ENCODE results near the gene CES2.
A peak's percentile ranks its signal among the peaks of the same experiment; 100 is the strongest.
"Not testable (repeated sequence)": the region's sequence is repeated elsewhere in the genome, so short reads cannot be mapped to it uniquely, and the experiment has no call there.

CES2 gene

DNA sequence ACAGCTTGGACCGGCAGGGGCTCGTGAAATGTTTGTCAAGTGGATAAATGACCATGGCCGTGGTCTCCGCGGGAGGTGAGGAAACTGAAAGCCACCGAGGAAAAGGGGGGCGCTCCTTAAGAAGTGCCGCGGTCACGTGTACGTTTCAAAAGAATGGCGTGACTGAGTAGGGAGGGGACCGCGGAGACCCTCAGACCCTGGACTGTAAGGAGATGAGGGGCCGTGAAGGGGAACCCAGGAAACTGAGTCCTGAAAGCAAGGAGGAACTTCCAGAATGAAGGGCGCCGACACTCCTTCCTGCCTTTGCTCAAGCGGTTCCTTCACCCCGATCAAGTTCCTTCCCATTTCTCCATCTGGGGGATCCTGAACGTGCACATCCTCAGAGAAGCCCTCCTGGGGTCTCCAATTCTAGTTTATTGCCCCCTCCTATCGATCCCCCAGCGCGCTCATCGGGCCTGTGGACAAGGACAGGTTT is 440 bp upstream of the CES2 start:
- not testable (repeated sequence) for DNase-seq (ENCODE audit: low read depth in 2 of 2)

DNA sequence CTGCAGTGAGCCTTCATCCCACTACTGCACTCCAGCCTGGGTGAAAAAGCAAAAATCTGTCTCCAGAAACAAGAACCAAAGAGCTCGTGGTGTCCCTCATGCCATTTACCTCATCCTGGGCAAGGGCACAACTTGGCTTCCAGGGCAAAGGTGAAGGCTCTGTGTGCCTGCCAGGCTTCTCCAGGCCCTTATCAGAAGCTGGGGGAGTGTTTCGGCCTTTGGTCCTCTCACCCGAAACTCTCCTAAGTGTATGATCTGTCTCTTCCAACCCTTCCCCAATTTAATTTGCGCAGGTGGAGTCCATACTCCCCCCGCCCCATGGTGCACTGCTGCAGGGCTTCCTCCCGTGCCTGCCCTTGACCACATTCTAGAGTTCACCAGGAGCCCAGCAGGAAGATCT is 1.1 kb downstream of the CES2 start:
- no peak for DNase-seq (ENCODE audit: low read depth in 2 of 2)

DNA sequence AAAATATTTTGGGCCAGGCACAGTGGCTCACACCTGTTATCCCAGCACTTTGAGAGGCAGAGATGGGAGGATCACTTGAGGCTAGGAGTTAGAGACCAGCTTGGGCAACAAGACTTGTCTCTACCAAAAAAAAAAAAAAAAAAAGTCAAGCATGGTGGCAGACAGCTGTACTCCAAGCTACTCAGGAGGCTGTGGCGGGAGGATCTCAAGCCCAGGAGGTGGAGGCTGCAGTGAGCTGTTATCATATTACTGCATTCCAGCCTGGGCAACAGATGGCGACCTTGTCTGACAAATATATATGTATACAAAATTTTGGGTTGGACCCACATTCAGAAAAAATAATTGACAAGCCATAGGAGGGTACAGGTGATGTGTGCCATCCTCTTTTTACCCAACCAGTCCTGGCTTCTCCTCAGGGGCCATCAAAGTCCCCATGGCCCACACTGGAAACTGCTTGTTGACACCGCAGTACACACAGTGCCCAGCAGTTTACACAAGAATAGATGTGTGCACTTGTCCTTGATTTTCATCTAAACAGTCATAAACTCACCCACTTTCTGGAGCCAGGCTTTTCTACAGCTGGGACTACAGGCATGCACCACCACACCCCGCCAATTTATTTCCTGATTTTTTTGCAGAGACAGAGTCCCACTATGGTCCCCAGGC is 1.7 kb downstream of the CES2 start:
- no peak for DNase-seq (ENCODE audit: low read depth in 2 of 2)

DNA sequence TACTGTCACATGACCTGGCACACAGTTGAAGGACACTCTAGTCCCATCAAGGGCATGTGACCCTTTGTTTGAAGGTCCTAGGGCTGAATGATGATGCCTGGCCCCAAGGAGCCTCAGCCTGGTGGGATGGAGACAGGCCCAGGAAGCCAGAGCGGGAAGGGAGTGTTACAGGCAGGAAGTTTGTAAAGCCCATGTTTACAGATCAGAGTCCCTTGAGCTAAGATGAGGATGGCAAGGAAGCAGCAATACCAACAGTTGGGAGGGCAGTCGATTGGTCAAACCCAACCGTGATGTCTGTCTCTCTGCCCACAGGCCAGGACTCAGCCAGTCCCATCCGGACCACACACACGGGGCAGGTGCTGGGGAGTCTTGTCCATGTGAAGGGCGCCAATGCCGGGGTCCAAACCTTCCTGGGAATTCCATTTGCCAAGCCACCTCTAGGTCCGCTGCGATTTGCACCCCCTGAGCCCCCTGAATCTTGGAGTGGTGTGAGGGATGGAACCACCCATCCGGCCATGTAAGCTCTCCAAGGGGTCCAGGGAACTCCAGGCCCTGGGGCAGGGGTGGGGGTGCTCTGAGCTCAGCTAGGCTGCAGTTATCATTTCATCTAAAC is 2.5 kb downstream of the CES2 start:
- DNase-seq (ENCODE audit: low read depth in 2 of 2), result no peak

DNA sequence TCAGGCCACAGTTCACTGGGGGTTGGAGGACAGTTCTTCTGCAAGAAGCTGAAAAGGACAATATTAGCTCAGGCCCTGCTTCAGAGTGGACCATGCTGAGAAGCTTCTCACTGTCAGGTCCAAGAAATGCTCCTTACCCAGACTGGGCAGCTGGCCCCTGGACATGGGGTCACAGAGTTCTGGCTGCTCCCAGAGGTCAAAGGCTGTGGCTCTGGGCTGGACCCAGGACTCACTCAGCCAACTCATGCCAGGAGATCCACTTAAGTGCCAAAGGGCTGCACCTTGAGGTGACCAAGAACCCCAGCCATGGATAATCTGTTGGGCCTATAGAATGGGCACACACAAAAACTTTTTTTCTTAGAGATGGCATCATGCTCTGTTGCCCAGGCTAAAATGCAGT is 4.0 kb downstream of the CES2 start:
- DNase-seq (ENCODE audit: low read depth in 2 of 2), result no peak

DNA sequence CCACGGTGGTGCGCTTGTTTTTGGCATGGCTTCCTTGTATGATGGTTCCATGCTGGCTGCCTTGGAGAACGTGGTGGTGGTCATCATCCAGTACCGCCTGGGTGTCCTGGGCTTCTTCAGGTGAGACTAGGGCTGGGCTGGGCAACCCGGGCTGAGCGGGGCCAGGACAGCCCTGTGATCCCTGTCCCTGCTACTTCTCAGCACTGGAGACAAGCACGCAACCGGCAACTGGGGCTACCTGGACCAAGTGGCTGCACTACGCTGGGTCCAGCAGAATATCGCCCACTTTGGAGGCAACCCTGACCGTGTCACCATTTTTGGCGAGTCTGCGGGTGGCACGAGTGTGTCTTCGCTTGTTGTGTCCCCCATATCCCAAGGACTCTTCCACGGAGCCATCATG is 4.9 kb downstream of the CES2 start:
- no peak for DNase-seq (ENCODE audit: low read depth in 2 of 2)

DNA sequence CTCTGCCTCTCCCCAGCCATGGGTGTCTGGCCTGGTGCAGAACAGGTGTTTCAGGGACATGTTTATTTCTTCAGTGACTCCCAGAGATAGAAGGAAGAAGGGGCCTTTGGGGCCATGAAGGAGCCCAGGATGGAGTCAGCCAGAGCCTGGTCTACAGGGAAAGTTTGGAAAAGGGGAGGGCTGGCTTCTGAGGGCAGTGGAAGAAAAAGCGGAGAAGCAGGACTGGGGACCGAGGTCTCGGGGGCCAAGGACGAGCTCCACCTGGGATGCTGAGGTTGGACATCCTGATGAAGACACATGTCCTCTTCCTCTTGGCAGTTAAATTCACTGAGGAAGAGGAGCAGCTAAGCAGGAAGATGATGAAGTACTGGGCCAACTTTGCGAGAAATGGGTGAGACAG is 7.7 kb downstream of the CES2 start:
- no peak for DNase-seq (ENCODE audit: low read depth in 2 of 2)

DNA sequence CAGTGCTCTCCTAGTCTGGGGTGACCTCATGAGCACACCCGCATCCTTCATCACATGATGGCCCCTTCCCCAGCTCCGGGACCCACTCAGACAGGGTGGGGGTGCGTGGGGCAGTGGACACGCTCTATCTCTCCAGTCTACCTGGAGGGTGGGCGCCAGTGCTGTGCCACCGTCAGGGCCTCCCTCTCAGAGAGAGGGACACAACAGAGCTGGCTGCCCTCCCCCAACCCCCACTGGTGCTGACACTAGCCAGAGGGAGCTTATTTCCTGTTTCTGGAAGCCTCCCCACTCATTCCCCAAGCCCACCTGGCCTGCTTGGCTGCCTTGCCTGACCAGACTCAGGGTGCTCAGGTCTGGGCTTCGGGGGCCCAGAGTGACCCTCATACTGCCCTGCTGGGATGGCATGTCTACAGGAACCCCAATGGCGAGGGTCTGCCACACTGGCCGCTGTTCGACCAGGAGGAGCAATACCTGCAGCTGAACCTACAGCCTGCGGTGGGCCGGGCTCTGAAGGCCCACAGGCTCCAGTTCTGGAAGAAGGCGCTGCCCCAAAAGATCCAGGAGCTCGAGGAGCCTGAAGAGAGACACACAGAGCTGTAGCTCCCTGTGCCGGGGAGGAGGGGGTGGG is 8.2 kb downstream of the CES2 start:
- no peak for DNase-seq (ENCODE audit: low read depth in 2 of 2)

DNA sequence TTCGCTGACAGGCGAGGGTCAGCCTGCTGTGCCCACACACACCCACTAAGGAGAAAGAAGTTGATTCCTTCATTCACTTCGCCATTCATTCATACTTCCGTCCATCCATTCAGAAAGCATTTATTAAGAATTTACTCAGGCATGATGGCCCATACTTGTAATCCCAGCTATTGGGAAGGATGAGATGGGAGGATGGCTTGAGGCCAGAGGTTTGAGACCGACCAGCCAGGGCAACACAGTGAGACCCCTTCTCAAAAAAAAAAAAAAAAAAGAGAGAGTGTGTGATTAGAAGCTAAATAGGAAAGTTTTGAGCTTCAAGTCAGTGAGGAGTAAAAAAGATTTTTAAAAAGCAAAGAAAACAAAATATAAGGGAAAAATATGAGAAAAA is 8.7 kb downstream of the CES2 start:
- no peak for DNase-seq (ENCODE audit: low read depth in 2 of 2)

DNA sequence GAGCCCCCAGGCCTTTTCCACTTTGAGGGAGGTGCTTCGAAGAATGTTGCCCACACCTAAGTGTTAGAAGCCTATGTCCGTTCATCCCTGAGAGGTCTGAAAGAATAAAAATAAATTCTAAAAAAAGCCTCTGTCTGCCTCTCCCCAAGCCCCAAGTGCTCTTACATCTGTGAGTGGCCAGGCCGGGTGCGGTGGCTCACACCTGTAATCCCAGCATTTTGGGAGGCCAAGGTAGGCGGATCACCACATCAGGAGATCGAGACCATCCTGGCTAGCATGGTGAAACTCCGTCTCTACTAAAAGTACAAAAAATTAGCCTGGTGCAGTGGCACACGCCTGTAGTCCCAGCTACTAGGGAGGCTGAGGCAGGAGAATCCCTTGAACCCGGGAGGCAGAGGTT is 9.7 kb downstream of the CES2 start:
- DNase-seq (ENCODE audit: low read depth in 2 of 2), result not testable (repeated sequence)

DNA sequence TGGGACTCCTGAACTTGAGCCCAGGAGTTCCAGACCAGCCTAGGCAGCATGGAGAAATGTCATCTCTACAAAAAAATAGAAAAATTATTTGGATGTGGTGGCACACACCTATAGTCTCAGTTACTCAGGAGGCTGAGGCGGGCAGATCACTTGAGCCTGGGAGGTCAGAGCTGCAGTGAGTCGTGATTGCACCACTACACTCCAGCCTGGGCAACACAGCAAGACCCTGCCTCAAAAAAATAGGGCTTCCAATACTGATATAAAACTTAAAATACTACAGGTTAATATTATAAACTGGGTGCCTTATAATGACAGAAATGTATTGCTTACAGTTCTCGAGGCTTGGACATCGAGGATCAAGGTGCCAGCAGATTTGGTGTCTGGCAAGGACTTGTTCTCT is 10.6 kb downstream of the CES2 start:
- DNase-seq (ENCODE audit: low read depth in 2 of 2), result no peak

DNA sequence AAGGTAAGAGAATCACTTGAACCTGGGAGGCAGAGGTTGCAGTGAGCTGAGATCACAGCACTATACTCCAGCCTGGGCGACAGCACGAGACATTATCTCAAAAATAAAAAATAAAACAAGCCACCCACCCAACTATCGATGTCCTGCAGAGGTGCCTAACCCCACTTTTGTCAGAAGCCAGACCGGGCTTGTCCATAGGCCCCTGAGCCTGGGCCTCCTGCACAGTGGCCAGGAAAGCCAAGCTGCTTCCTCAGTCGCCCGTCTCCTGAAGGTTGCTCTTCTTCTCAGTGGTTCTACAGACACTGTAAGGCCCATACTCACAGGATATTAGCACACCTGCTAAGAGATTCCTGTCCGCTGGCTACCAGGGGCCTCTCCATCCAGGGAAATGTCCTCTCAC is 11.2 kb downstream of the CES2 start:
- DNase-seq (ENCODE audit: low read depth in 2 of 2), result no peak

DNA sequence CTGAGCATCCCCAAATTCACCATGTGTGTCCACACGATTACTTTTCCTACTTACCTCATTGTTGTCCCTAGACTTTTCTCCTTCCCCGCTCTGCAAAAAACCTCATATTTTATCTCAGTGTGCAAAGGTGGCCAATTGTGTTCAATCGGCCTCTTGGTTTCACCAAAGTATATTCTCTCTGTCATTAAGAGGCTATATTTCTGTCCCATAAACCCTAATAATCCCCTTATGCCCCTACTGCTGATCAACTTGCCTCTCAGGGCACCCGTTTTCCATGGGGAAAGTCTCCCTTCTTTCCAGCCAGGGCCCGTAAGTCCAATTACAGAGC is 11.6 kb downstream of the CES2 start:
- no peak for DNase-seq (ENCODE audit: low read depth in 2 of 2)

DNA sequence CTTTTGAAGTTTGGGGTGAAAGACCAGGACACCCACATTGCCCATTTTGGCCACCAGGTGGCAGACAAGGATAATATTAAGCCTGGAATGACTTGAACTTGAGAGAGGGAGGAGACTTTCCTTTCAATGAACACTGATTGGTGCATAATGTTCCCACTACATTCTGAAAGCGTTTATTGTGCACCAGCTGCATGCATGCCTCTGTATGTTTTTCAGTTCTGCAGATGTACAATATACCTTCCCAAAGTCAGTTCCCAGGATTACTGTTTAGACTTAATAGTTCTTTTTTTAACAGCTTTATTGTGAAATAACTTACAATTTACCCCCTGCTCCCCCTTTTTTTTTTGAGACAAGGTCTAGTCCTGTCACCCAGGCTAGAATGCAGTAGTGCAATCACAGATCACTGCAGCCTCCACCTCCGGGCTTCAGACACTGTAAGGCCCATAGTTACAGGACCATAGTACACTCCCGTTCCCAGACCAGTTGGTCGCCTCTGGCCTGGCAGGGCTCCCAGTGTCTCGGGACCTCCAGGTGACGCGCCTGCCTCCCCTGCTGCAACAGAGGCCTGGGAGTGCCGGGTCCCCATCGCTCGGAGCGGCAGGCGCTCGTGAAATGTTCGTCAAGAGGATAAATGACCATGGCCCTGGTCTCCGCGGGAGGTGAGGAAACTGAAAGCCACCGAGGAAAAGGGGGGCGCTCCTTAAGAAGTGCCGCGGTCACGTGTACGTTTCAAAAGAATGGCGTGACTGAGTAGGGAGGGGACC is 12.2 kb downstream of the CES2 start:
- peak; percentile 67 to 89 for DNase-seq (ENCODE audit: low read depth in 2 of 2)

DNA sequence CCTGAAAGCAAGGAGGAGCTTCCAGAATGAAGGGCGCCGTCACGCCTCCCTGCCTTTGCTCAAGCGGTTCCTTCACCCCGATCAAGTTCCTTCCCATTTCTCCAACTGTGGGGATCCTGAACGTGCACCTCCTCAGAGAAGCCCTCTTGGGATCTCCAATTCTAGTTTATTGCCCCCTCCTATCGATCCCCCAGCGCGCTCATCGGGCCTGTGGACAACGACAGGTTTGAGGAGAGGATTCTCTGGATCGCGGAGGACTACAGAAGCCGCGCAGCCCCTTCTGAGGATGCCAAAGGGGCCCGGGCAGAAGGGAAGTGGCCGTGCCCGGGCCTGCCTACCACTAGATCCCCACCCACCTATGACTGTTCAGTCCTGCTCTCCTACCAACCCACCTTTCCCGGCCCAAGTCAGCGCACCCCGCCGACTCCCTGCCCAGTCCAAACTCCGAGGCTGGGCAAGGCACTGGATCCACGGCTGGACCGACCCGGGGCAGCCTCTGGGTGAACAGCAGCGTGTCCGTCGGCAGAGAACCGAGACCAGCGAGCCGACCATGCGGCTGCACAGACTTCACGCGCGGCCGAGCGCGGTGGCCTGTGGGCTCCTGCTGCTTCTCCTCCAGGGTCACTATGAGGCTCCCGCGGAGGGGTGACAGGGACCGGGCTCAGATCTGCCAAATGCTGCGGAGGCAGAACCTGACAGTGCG is 13.0 kb downstream of the CES2 start:
- no peak for DNase-seq (ENCODE audit: low read depth in 2 of 2)

DNA sequence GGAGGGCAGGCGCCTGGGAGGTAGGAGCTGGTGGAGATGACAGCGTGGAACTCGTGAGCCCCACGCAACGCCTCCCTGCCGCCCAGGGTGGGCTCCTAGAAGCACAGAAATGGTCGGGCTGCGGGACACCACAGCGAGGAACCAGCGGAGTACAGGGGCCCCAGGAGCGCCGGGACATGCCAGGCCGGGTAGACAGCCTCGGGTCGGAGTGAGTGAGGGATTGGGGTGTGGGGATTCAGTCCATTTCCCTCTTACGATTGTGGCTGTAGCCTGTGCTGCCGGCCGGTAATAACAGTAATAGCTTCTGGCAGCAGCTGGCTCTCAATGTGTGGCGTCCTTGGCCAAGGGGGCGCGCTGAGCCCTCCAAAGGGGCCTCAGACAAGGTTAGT is 13.5 kb downstream of the CES2 start:
- DNase-seq (ENCODE audit: low read depth in 2 of 2), result no peak

DNA sequence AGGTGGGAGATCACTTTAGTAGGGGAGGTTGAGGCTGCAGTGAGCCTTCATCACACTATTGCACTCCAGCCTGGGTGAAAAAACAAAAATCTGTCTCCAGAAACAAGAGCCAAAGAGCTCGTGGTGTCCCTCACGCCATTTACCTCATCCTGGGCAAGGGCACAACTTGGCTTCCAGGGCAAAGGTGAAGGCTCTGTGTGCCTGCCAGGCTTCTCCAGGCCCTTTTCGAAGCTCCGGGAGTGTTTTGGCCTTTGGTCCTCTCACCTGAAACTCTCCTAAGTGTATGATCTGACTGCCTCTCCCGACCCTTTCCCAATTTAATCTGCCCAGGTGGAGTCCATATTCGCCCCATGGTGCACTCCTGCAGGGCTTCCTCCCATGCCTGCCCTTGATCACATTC is 14.2 kb downstream of the CES2 start:
- no peak for DNase-seq (ENCODE audit: low read depth in 2 of 2)

DNA sequence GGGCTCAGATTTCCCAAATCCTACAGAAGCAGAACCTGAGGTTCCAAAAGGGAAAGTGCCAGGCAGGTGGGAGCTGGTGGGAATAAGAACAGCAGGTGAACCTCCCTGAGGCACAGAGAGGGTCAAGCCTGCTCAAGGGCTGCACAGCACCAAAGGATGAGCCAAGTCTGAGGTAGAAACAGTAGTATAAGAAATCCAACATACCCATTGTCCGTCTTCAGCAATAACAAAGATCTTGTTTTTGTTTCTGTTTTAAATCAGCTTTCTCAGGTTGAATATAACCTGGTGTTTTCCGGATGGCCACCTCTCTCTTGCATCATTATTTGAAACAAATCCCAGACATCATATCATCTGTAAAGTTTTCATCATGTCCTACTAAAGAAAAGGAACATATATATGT is 15.1 kb downstream of the CES2 start:
- DNase-seq (ENCODE audit: low read depth in 2 of 2), result no peak

DNA sequence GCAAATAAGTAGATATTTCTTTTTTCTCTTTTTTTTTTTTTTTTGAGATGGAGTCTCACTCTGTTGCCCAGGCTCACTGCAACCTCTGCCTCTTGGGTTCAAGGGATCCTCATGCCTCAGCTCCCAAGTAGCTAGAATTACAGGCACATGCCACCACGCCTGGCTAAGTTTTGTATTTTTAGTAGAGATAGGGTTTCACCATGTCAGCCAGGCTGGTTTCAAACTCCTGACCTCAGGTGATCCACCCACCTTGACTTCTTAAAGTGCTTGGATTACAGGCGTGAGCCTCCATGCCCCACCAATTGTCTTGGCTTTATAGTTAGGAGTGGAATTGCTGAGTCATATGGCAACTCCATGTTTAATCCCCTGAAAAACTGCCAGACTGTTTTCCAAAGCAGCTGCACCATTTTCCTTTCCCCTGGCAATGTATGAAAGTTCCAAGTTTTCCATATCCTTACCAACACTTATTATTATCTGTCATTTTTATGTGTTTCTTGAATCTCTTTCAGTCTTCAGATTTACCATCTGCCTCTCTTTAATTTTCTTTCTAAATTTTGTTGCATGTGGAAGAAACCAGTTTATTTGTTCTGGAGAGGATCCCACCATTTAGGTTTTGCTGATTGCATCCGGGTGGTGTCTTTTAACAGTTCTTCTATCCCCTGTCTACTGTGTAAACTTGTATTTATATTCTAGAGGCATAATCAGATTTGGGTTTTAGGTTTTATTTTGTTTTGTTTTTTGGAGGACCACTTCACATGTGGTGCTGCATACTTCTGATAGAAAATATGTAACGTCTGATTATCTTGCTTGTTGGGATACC is 15.9 kb downstream of the CES2 start:
- no peak for DNase-seq (ENCODE audit: low read depth in 2 of 2)

DNA sequence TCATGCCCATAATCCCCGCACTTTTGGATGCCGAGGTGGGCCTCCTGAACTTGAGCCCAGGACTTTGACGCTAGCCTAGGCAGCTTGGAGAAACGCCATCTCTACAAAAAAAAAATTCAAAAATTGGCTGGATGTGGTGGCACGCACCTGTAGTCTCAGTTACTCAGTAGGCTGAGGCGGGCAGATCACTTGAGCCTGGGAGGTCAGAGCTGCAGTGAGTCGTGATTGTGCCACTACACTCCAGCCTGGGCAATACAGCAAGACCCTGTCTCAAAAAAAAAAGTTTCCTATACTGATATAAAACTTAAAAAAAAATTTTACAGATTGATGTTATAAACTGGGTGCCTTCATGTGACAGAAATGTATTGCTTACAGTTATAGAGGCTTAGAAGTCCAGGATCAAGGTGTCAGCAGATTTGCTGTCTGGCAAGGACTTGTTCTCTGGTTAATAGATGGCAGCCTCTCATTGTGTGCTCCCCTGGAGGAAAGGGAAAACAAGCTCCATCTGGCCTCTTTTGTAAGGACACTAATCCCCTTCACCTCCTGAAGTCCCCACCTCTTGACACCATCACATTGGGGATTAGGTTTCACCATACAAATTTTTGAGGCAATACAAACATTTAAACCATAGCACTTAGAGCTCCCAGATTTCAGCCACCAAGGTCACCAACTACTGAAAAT is 17.3 kb downstream of the CES2 start:
- DNase-seq (ENCODE audit: low read depth in 2 of 2), result no peak

Data from stimulated activated CD4-positive, alpha-beta T cell treated with anti-CD3 and anti-CD28 coated beads, Interleukin-12 subunit alpha, Interleukin-12 subunit beta, amount 100 ng/mL, for 24 hours (primary cell).